OCI-LY1 (cell line): ENCODE results near the gene CNRIP1.

Source experiments
- H2AFZ ChIP-seq: fragments of 200-600 bp; sonication (generic), shearing (Covaris generic); 2 replicates; pipeline ENCODE4 v1.6.0; 2014; ENCODE audit warnings: antibody characterized with exemption, mild to moderate bottlenecking, low read length
- H3F3A ChIP-seq: fragments of 200-600 bp; sonication (generic), shearing (Covaris generic); 2 replicates; pipeline ENCODE4 v1.6.0; 2014; ENCODE audit warnings: mild to moderate bottlenecking, antibody characterized with exemption, low read length, moderate library complexity; ENCODE audit not compliant: insufficient read depth
- H3K27ac ChIP-seq: fragments of 200-600 bp; sonication (generic); 2 replicates; pipeline ENCODE4 v1.5.1; 2014; ENCODE audit warnings: low read length, mixed run types, mild to moderate bottlenecking, low read depth; ENCODE audit not compliant: poor library complexity, severe bottlenecking
- H3K27me3 ChIP-seq: fragments of 200-600 bp; sonication (generic); 2 replicates; pipeline ENCODE4 v1.6.0; 2014; ENCODE audit warnings: antibody characterized with exemption, mild to moderate bottlenecking, low read length, moderate library complexity; ENCODE audit not compliant: insufficient read depth
- H3K36me3 ChIP-seq: fragments of 200-600 bp; sonication (generic); 2 replicates; pipeline ENCODE4 v1.6.1; 2014; ENCODE audit warnings: mild to moderate bottlenecking, antibody characterized with exemption, low read length, moderate library complexity, mixed read lengths; ENCODE audit not compliant: insufficient read depth
- H3K4me1 ChIP-seq: fragments of 200-600 bp; sonication (generic); 2 replicates; pipeline ENCODE4 v1.5.1; 2014; ENCODE audit warnings: mild to moderate bottlenecking, low read length, moderate library complexity; ENCODE audit not compliant: insufficient read depth, severe bottlenecking
- H3K4me2 ChIP-seq: fragments of 200-600 bp; sonication (generic), shearing (Covaris generic); 2 replicates; pipeline ENCODE4 v1.6.1; 2014; ENCODE audit warnings: low read length
- H3K4me3 ChIP-seq: fragments of 200-600 bp; sonication (generic); 2 replicates; pipeline ENCODE4 v1.5.1; 2014; ENCODE audit warnings: low read length, low read depth, mild to moderate bottlenecking, mixed read lengths; ENCODE audit not compliant: poor library complexity, severe bottlenecking
- H3K79me2 ChIP-seq: fragments of 200-600 bp; shearing (Covaris generic); 2 replicates; pipeline ENCODE4 v1.6.1; 2016; ENCODE audit warnings: mixed run types, low read length, mixed read lengths; ENCODE audit not compliant: insufficient read depth
- H3K9ac ChIP-seq: fragments of 200-600 bp; sonication (generic), shearing (Covaris generic); 2 replicates; pipeline ENCODE4 v1.6.1; 2014; ENCODE audit warnings: mild to moderate bottlenecking, low read length, mixed read lengths
- H3K9me2 ChIP-seq: fragments of 200-600 bp; sonication (generic), shearing (Covaris generic); 2 replicates; pipeline ENCODE4 v1.6.1; 2014; ENCODE audit warnings: low read depth, mild to moderate bottlenecking, low read length, mixed read lengths
- H3K9me3 ChIP-seq: fragments of 200-600 bp; shearing (Covaris generic); 2 replicates; pipeline ENCODE4 v1.6.1; 2014; ENCODE audit warnings: low read length, mixed read lengths
- H4K20me1 ChIP-seq: fragments of 200-600 bp; sonication (generic), shearing (Covaris generic); 2 replicates; pipeline ENCODE4 v1.6.0; 2016; ENCODE audit warnings: mild to moderate bottlenecking, low read length; ENCODE audit not compliant: insufficient read depth
- CTCF ChIP-seq: fragments of 200-600 bp; sonication (generic), shearing (Covaris generic); IDR thresholded peaks from 2 replicates; pipeline ENCODE4 v1.5.1; 2017; ENCODE audit warnings: mild to moderate bottlenecking, antibody characterized with exemption, low read length, moderate library complexity, mixed read lengths
- EZH2 ChIP-seq: fragments of 200-600 bp; sonication (generic), shearing (Covaris generic); IDR thresholded peaks from 2 replicates; pipeline ENCODE4 v1.8.0; 2017; ENCODE audit warnings: borderline replicate concordance, mixed run types, mild to moderate bottlenecking, antibody characterized with exemption, low read length, moderate library complexity, mixed read lengths

CNRIP1 gene

GRCh38 chr2:68330691-68331090, 10.9 kb upstream of the CNRIP1 start:
- Histone ChIP-seq H3K27ac (no peak overlapping the region), H3K4me3 (no peak overlapping the region), H3K9ac (no peak overlapping the region), H3K36me3 (no peaks in the 10 kb centered on the region), H2AFZ (no peak overlapping the region), H3K4me1 (no peaks in the 10 kb centered on the region), H3K9me3 (no peaks in the 10 kb centered on the region), H3K79me2 (no peaks in the 10 kb centered on the region), H3F3A (no peaks in the 10 kb centered on the region), H3K9me2 (no peaks in the 10 kb centered on the region), H3K27me3 (no peaks in the 10 kb centered on the region), H3K4me2 (no peak overlapping the region), H4K20me1 (no peaks in the 10 kb centered on the region)
- TF ChIP-seq CTCF (no peak), EZH2 (no peak)

GRCh38 chr2:68328901-68329300, 9.2 kb upstream of the CNRIP1 start:
- no peaks in the 10 kb centered on the region for H3K36me3 ChIP-seq
- no peaks in the 10 kb centered on the region for H4K20me1 ChIP-seq
- no peaks in the 10 kb centered on the region for H3F3A ChIP-seq
- no peak overlapping the region for H3K4me2 ChIP-seq
- H2AFZ ChIP-seq, result no peak overlapping the region
- no peak overlapping the region for H3K27ac ChIP-seq
- no peaks in the 10 kb centered on the region for H3K4me1 ChIP-seq
- no peaks in the 10 kb centered on the region for H3K79me2 ChIP-seq
- H3K27me3 ChIP-seq, result no peaks in the 10 kb centered on the region
- no peak overlapping the region for H3K4me3 ChIP-seq
- H3K9me2 ChIP-seq, result no peaks in the 10 kb centered on the region
- H3K9me3 ChIP-seq, result no peaks in the 10 kb centered on the region
- no peak overlapping the region for H3K9ac ChIP-seq
- no peak for TF ChIP-seq EZH2
- TF ChIP-seq CTCF, result no peak

DNA sequence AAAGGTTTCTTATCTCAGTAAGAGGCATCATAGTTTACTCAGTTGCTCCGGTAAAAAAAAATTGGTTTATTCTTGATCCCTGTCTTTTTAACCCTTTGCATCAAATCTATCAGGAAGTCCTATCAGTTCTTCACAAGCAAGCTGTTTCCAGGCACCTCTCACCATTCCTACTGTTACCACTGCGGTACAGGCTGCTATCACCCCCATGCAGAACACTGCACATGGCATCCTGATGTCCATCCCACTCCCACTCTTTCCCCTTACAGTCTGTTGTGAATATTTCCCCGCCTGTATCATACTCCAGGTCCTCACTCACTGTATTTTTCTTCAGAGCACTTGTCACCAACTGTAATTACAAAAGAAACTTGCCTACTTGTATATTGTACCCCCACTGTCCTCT, 5.3 kb upstream of the CNRIP1 start:
- Histone ChIP-seq H3K9ac (no peak overlapping the region), H3K4me3 (no peak overlapping the region), H3K27me3 (0 out of 2 replicates have a peak, but pooled peaks cover 2% of the 10 kb centered on the region), H3K9me3 (no peaks in the 10 kb centered on the region), H3K79me2 (no peaks in the 10 kb centered on the region), H3K4me2 (no peak overlapping the region), H3K9me2 (no peaks in the 10 kb centered on the region), H4K20me1 (no peaks in the 10 kb centered on the region), H3K36me3 (no peaks in the 10 kb centered on the region), H3F3A (no peaks in the 10 kb centered on the region), H3K27ac (no peak overlapping the region), H2AFZ (no peak overlapping the region), H3K4me1 (peaks cover 4% of the 10 kb centered on the region)
- TF ChIP-seq EZH2 (no peak), CTCF (no peak)
